ENCODE data around the gene PTCD2. TPM values are rescaled to one million over a fixed set of nuclear protein-coding genes. Genes with fewer than 3 reads are reported as not detected.

The PTCD2 gene
- total RNA-seq, 2 donors from 2014 or later: 4.4 to 7.8 TPM

GRCh38 chr5:72356361-72356760, 36.2 kb downstream of the PTCD2 start:
- Histone ChIP-seq H3K4me1 (no peaks in the 10 kb centered on the region), H3K36me3 (no peaks in the 10 kb centered on the region), H3K9ac (ENCODE audit: low read depth in 2 of 2, low read length in 2 of 2) (no peak overlapping the region), H3K4me3 (no peak overlapping the region), H3K9me3 (no peaks in the 10 kb centered on the region), H3K27me3 (no peaks in the 10 kb centered on the region), H3K27ac (no peak overlapping the region)
- intact Hi-C loops (cut with DNase I): no loop called here
- no peak for DNase-seq
- TF ChIP-seq CTCF (IDR thresholded peaks at IDR 0.05): no peak

GRCh38 chr5:72358925-72359324, 38.8 kb downstream of the PTCD2 start:
- no peak for TF ChIP-seq CTCF (IDR thresholded peaks at IDR 0.05)
- Histone ChIP-seq H3K9me3 (no peaks in the 10 kb centered on the region), H3K27me3 (no peaks in the 10 kb centered on the region), H3K36me3 (no peaks in the 10 kb centered on the region), H3K4me1 (no peaks in the 10 kb centered on the region), H3K4me3 (no peak overlapping the region), H3K9ac (ENCODE audit: low read depth in 2 of 2, low read length in 2 of 2) (no peak overlapping the region), H3K27ac (no peak overlapping the region)
- intact Hi-C loops (cut with DNase I): no loop called here
- DNase-seq: no peak

- H3K4me1 ChIP-seq: no peaks in the 10 kb centered on the region
- intact Hi-C loops (cut with DNase I): no loop called here
- no peak for DNase-seq
- no peaks in the 10 kb centered on the region for H3K36me3 ChIP-seq
- H3K4me3 ChIP-seq: no peak overlapping the region
- no peaks in the 10 kb centered on the region for H3K27me3 ChIP-seq
- no peak overlapping the region for H3K27ac ChIP-seq
- H3K9ac ChIP-seq (ENCODE audit: low read depth in 2 of 2, low read length in 2 of 2): no peak overlapping the region
- TF ChIP-seq CTCF (IDR thresholded peaks at IDR 0.05): no peak
- no peaks in the 10 kb centered on the region for H3K9me3 ChIP-seq
Measured at GRCh38 chr5:72359886-72360285, 39.7 kb downstream of the PTCD2 start.

- Histone ChIP-seq H3K4me1 (no peaks in the 10 kb centered on the region), H3K9ac (ENCODE audit: low read depth in 2 of 2, low read length in 2 of 2) (no peak overlapping the region), H3K27me3 (no peaks in the 10 kb centered on the region), H3K27ac (no peak overlapping the region), H3K4me3 (no peak overlapping the region), H3K9me3 (no peaks in the 10 kb centered on the region), H3K36me3 (no peaks in the 10 kb centered on the region)
- DNase-seq: no peak
- no peak for TF ChIP-seq CTCF (IDR thresholded peaks at IDR 0.05)
- intact Hi-C loops (cut with DNase I): no loop called here
Measured at GRCh38 chr5:72363166-72363802, 43.1 kb downstream of the PTCD2 start.

GRCh38 chr5:72364171-72364570, 44.0 kb downstream of the PTCD2 start:
- Histone ChIP-seq H3K27ac (no peak overlapping the region), H3K9ac (ENCODE audit: low read depth in 2 of 2, low read length in 2 of 2) (no peak overlapping the region), H3K36me3 (no peaks in the 10 kb centered on the region), H3K4me3 (no peak overlapping the region), H3K4me1 (no peaks in the 10 kb centered on the region), H3K27me3 (no peaks in the 10 kb centered on the region), H3K9me3 (no peaks in the 10 kb centered on the region)
- TF ChIP-seq CTCF (IDR thresholded peaks at IDR 0.05): no peak
- DNase-seq: no peak
- intact Hi-C loops (cut with DNase I): no loop called here
